ENCODE results near the gene CSH1.
"Not testable (repeated sequence)": the region's sequence is repeated elsewhere in the genome, so short reads cannot be mapped to it uniquely, and the experiment has no call there.

The CSH1 gene

DNA sequence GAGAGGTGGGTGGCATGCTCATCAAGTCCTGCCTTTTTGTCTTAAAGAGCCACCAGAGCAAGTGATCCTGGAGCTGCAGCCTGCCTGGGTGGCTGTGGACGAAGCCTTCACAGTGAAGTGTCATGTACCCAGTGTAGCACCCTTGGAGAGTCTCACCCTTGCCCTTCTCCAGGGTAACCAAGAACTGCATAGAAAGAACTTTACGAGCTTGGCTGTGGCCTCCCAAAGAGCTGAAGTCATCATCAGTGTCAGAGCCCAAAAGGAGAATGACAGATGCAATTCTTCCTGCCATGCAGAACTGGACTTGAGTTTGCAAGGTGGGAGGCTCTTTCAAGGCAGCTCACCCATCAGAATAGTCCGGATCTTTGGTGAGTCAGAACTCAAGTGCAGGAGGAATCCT is 37.1 kb downstream of the CSH1 start:
- no peaks in the 10 kb centered on the region for H3K4me1 Mint-ChIP-seq
- H3K4me3 Mint-ChIP-seq, result no peak overlapping the region
- no peak for ATAC-seq (replicated peaks; ENCODE audit: extremely low read depth, poor library complexity, severe bottlenecking)
- H3K36me3 Mint-ChIP-seq (ENCODE audit: insufficient read depth), result no peaks in the 10 kb centered on the region
- DNase-seq (ENCODE audit: low spot score in 2 of 2), result no peak
- H3K27me3 Mint-ChIP-seq, result peaks cover 10% of the 10 kb centered on the region
- H3K9me3 Mint-ChIP-seq, result no peaks in the 10 kb centered on the region
- H3K27ac Mint-ChIP-seq (ENCODE audit: low read depth), result no peak overlapping the region

DNA sequence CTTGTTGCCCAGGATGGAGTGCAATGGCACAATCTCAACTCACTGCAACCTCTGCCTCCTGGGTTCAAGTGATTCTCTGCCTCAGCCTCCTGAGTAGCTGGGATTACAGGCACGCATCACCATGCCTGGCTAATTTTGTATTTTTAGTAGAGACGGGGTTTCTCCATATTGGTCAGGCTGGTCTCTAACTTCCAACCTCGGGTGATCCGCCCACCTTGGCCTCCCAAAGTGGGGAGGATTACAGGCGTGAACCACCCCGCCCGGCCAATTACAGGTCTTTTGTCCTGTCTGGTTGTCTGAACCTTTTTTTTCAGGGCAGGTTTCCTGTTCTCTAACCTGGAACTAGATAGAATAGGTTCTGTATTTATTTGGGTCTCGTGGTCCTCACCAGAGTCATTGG is 39.9 kb downstream of the CSH1 start:
- H3K27ac Mint-ChIP-seq (ENCODE audit: low read depth); H3K36me3 Mint-ChIP-seq (ENCODE audit: insufficient read depth); H3K4me3 Mint-ChIP-seq; ATAC-seq (replicated peaks; ENCODE audit: extremely low read depth, poor library complexity, severe bottlenecking); H3K9me3 Mint-ChIP-seq; H3K4me1 Mint-ChIP-seq; DNase-seq (ENCODE audit: low spot score in 2 of 2): not testable (repeated sequence)
- peaks cover 10% of the 10 kb centered on the region for H3K27me3 Mint-ChIP-seq

DNA sequence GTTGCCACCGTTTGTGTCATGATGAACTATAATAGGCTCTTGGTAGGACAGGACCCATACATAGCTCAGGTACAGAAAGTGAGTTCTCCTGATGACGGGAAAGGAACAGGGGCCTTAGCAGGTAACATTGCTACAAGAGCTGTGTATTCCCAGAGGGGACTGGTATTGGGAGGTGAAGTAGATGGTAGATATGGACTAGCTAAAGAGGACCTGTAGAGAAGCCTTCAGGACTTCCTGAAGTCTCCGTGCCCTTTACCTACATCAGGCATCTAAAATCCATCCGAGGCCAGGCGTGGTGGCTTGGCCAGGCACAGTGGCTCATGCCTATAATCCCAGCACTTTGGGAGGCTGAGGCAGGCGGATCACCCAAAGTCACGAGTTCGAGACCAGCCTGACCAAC is 41.2 kb downstream of the CSH1 start:
- no peak for ATAC-seq (replicated peaks; ENCODE audit: extremely low read depth, poor library complexity, severe bottlenecking)
- H3K27me3 Mint-ChIP-seq, result no peaks in the 10 kb centered on the region

DNA sequence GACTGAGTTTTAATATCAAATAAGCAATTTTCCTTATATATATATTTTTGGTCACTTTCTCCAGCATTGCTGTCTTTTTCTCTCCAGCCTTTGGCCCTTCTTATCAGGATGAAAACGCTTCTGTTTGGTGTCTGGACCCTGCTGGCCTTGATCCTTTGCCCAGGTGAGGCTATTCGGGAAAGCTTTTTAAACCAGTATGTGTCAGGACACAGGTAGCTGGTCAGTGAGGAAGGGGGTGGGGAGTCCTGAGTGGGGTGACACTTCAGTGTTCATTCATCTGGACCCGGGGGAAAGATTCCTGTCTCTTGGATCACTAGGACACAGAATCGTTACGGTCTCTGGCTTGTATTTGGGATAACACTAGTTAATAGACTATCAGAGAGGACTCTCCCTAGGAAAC is 41.7 kb downstream of the CSH1 start:
- no peak for ATAC-seq (replicated peaks; ENCODE audit: extremely low read depth, poor library complexity, severe bottlenecking)

More for the DNA sequence above, 41.2 kb downstream of the CSH1 start:
- Mint-ChIP-seq H3K36me3 (ENCODE audit: insufficient read depth) (no peaks in the 10 kb centered on the region), H3K9me3 (no peaks in the 10 kb centered on the region), H3K27ac (ENCODE audit: low read depth) (no peak overlapping the region), H3K4me3 (no peak overlapping the region), H3K4me1 (no peaks in the 10 kb centered on the region)
- no peak for DNase-seq (ENCODE audit: low spot score in 2 of 2)

DNA sequence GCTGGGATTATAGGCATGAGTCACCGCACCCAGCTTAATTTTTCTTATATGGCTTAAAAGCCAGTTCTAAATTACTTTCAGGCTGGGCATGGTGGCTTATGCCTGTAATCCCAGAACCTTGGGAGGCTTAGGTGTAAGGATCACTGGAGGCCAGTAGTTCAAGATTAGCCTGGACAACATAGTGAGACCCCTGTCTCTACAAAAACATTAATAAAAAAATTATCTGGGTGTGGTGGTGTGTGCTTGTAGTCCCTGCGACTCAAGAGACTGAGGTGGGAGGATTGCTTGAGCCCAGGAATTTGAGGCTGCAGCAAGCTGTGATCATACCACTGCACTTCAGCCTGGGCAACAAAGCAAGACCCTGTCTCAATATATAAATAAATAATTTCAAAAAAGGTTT is 43.1 kb downstream of the CSH1 start:
- no peak for DNase-seq (ENCODE audit: low spot score in 2 of 2)
- Mint-ChIP-seq H3K4me3 (no peak overlapping the region), H3K27me3 (no peaks in the 10 kb centered on the region), H3K9me3 (no peaks in the 10 kb centered on the region), H3K4me1 (peaks cover 11% of the 10 kb centered on the region), H3K27ac (ENCODE audit: low read depth) (no peak overlapping the region), H3K36me3 (ENCODE audit: insufficient read depth) (no peaks in the 10 kb centered on the region)
- ATAC-seq (replicated peaks; ENCODE audit: extremely low read depth, poor library complexity, severe bottlenecking), result no peak

More for the DNA sequence above, 41.7 kb downstream of the CSH1 start:
- H3K9me3 Mint-ChIP-seq, result no peaks in the 10 kb centered on the region
- DNase-seq (ENCODE audit: low spot score in 2 of 2), result no peak
- H3K4me3 Mint-ChIP-seq, result no peak overlapping the region
- peaks cover 1% of the 10 kb centered on the region for H3K4me1 Mint-ChIP-seq
- no peaks in the 10 kb centered on the region for H3K27me3 Mint-ChIP-seq
- H3K27ac Mint-ChIP-seq (ENCODE audit: low read depth), result no peak overlapping the region
- no peaks in the 10 kb centered on the region for H3K36me3 Mint-ChIP-seq (ENCODE audit: insufficient read depth)

DNA sequence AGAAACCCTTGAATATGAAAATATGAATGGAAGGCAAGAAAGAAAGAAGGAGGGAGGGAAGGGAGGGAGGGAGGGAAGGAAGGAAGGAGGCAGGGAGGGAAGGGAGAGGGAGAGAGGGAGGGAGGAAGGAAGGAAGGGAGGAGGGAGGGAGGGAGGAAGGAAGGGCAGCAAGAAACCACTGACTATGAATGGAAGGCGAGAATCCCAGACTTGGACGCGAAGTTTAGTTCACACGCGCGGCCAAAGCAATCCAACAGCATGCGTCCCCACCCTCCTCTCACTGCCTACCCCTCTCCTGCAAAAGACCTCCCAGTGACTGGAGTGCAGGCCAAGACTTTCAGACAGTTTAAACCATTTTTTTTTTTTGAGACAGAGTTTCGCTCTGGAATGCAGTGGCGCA is 46.0 kb downstream of the CSH1 start:
- ATAC-seq (replicated peaks; ENCODE audit: extremely low read depth, poor library complexity, severe bottlenecking), result no peak
- H3K27me3 Mint-ChIP-seq, result no peaks in the 10 kb centered on the region

DNA sequence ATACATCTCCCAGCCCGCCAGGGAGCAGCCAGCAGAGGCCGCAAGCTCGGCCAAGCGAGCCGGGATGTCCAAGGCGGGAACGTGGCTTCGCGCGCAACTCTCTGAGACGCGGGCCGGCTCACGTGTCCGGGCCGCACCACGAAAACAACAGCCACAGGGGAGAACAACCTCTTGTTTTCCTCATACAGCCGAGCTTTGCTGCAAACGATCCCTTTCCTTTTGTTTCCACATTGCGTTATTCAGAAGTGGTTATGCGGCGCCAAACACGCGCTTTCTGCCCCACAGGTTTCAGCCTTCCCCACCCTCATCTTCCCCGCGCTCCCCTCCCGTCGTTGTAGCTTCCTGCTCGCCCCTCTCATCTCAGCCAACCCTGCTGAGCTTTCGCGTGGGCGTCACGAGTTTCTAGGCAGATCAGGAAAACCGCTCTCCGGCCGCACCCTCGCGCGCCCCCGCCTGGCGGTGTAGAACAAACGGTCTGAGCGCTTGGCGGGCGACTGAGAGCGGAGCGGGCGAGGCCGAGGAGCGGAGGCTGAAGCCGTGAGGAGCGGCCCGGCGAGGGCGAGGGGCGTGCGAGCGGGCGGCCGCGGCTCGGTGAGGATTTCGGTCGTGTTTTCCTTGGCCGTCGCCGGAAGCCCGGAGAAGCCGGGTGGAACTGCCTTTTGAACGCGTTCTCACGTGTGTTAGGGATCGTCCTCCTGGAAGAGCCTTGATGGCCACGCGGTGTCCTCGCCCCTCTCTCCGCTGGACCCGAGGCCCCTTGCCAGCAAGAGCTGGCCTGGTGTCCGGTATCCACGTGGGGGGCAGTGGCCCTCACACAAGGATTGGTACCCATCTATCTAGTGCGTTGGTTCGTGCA is 47.3 kb downstream of the CSH1 start:
- H3K27ac Mint-ChIP-seq (ENCODE audit: low read depth), result peak overlapping the region; percentile 76
- H3K4me3 Mint-ChIP-seq, result peak overlapping the region; percentile 64
- ATAC-seq (replicated peaks; ENCODE audit: extremely low read depth, poor library complexity, severe bottlenecking) (peak; percentile 93), DNase-seq (ENCODE audit: low spot score in 2 of 2) (peak; percentile 93 to 95)
- H3K9me3 Mint-ChIP-seq, result no peaks in the 10 kb centered on the region
- H3K36me3 Mint-ChIP-seq (ENCODE audit: insufficient read depth), result no peaks in the 10 kb centered on the region
- peaks cover 18% of the 10 kb centered on the region for H3K4me1 Mint-ChIP-seq
- no peaks in the 10 kb centered on the region for H3K27me3 Mint-ChIP-seq

More for the DNA sequence above, 46.0 kb downstream of the CSH1 start:
- Mint-ChIP-seq H3K4me3 (no peak overlapping the region), H3K27ac (ENCODE audit: low read depth) (no peak overlapping the region), H3K36me3 (ENCODE audit: insufficient read depth) (no peaks in the 10 kb centered on the region), H3K9me3 (no peaks in the 10 kb centered on the region), H3K4me1 (peaks cover 18% of the 10 kb centered on the region)
- no peak for DNase-seq (ENCODE audit: low spot score in 2 of 2)

DNA sequence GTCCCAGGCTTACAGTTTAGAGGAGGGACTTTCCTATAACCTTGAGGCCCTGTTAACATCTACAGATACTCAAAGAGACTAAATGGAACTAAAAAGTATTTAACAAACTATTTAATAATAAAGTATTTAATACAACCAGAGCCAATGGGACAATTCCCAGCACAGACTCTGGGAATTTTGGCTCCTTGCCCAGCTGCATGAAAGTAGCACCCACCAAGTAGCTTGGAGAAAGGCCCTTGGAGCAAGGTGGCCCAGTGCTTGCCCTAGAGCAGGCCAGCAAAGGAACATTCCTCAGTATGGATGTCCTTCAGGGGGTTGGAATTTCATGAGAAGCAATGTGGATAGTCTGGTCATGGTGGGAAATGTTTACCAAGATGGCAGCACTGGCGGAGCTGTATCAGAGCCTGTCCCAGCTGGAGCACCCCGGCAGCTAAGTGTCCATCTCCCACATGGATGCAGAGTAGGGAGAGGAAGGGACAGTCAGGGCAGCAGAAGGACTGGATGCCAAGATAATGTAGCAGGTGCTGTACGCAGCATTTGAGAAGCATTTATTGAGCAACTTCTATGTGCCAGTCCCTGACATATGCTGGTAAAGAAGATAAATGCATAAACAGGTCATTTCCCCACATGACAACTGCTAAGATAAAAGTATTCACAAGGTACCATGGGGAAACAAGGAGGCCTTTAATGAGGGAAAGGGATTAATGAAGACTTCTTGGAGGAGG is 48.7 kb downstream of the CSH1 start:
- H3K27ac Mint-ChIP-seq (ENCODE audit: low read depth), result no peak overlapping the region
- H3K4me1 Mint-ChIP-seq, result peaks cover 18% of the 10 kb centered on the region

DNA sequence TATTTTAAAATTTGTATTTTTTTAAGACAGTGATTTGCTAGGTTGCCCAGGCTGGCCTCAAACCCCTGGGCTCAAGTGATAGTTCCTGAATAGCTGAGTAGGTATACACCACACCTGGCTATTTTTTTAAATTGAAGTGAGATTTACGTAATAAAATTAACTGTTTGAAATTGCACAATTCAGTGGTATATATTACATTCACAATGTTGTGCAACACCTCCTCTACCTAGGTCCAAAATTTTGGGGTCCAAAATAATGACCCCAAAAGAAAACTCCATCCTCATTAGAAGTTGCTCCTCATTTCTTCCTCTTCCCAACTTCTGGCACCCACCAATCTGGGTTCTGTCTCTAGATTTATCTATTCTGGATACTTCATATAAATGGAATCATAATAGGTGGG is 50.9 kb downstream of the CSH1 start:
- no peaks in the 10 kb centered on the region for H3K27me3 Mint-ChIP-seq
- H3K9me3 Mint-ChIP-seq, result no peaks in the 10 kb centered on the region
- H3K4me1 Mint-ChIP-seq, result peaks cover 35% of the 10 kb centered on the region
- H3K36me3 Mint-ChIP-seq (ENCODE audit: insufficient read depth), result peaks cover 16% of the 10 kb centered on the region
- DNase-seq (ENCODE audit: low spot score in 2 of 2), result no peak
- H3K27ac Mint-ChIP-seq (ENCODE audit: low read depth), result no peak overlapping the region
- no peak for ATAC-seq (replicated peaks; ENCODE audit: extremely low read depth, poor library complexity, severe bottlenecking)
- no peak overlapping the region for H3K4me3 Mint-ChIP-seq

More for the DNA sequence above, 48.7 kb downstream of the CSH1 start:
- ATAC-seq (replicated peaks; ENCODE audit: extremely low read depth, poor library complexity, severe bottlenecking) (no peak), DNase-seq (ENCODE audit: low spot score in 2 of 2) (no peak)
- Mint-ChIP-seq H3K27me3 (no peaks in the 10 kb centered on the region), H3K9me3 (no peaks in the 10 kb centered on the region), H3K36me3 (ENCODE audit: insufficient read depth) (peaks cover 5% of the 10 kb centered on the region), H3K4me3 (peak overlapping the region; percentile 48)

All from central memory CD8-positive, alpha-beta T cell (primary cell).